Hepatocyte (in vitro differentiated cells): ENCODE results near the gene RABAC1.

Experiments
- CTCF ChIP-seq: fragments of 200-600 bp; sonication (generic); IDR thresholded peaks from 2 replicates; pipeline ENCODE4 v1.5.1; 2016; ENCODE audit warnings: antibody characterized with exemption, mild to moderate bottlenecking; ENCODE audit not compliant: poor library complexity
- EZH2 ChIP-seq: fragments of 200-600 bp; sonication (generic); IDR thresholded peaks from 2 replicates; pipeline ENCODE4 v1.6.1; 2016; ENCODE audit warnings: antibody characterized with exemption, mild to moderate bottlenecking, borderline replicate concordance
- EZH2phosphoT487 ChIP-seq: fragments of 200-600 bp; sonication (generic); IDR thresholded peaks from one replicate; pipeline ENCODE4 v1.6.1; 2018; ENCODE audit warnings: antibody characterized with exemption, mild to moderate bottlenecking, low read depth, moderate library complexity; ENCODE audit not compliant: unreplicated experiment, severe bottlenecking

GRCh38 chr19:41957838-41958366 is 1.2 kb downstream of the RABAC1 start:
- TF ChIP-seq CTCF: peak; percentile 83
- TF ChIP-seq EZH2: no peak
- TF ChIP-seq EZH2phosphoT487: no peak
